ENCODE measurements around the gene NOSIP. TPM values are rescaled to one million over a fixed set of nuclear protein-coding genes. Genes with fewer than 3 reads are reported as not detected.

The NOSIP gene
- total and polyA plus RNA-seq, 7 donors, result 53.9 to 104 (median 69.9) TPM

GRCh38 chr19:49570997-49571676 is 9.2 kb downstream of the NOSIP start:
- peak; percentile 66 to 74 (median 69) for ATAC-seq
- H3K4me3 ChIP-seq, result peak overlapping the region; percentile 27

GRCh38 chr19:49570138-49570856 is 10.1 kb downstream of the NOSIP start:
- TF ChIP-seq CTCF (IDR thresholded peaks at IDR 0.05), result peak; percentile 98
- whole genome bisulfite sequencing, 3 donors, result 13 to 15% (median 14%) methylated on average over 14 of the region's 14 CpGs
- Histone ChIP-seq H3K9me3 (no peaks in the 10 kb centered on the region), H3K27me3 (ENCODE audit: insufficient read depth in 3 of 3, low read length in 2 of 3) (no peaks in the 10 kb centered on the region), H3K36me3 (ENCODE audit: insufficient read depth in 1 of 2, low read depth in 1 of 2) (peaks cover 2 to 16% of the 10 kb centered on the region in 2 donors), H3K4me1 (peaks cover 45% of the 10 kb centered on the region), H3K4me3 (peak overlapping the region; percentile 27), H3K27ac (peak overlapping the region; percentile 86)
- peak; percentile 61 to 77 (median 71) for ATAC-seq
- DNase-seq, result no peak
- intact Hi-C loops (cut with DNase I), result loop anchor here (1.0 to 10.0 kb wide), 4 partner anchors 23 to 107 kb away; partner anchors contain the start of gene PRMT1 (in 2 of the 2)

More at GRCh38 chr19:49570997-49571676, 9.2 kb downstream of the NOSIP start:
- DNase-seq, result no peak
- H3K4me1 ChIP-seq, result peaks cover 43% of the 10 kb centered on the region
- no peaks in the 10 kb centered on the region for H3K27me3 ChIP-seq (ENCODE audit: insufficient read depth in 3 of 3, low read length in 2 of 3)
- TF ChIP-seq CTCF (IDR thresholded peaks at IDR 0.05), result peak; percentile 29
- 22 to 30% (median 25%) methylated on average over 11 of the region's 11 CpGs for WGBS, 3 donors
- intact Hi-C loops (cut with DNase I), result loop anchor here (1.0 to 10.0 kb wide), 4 partner anchors 24 to 106 kb away; partner anchors contain the start of gene PRMT1 (in 2 of the 2)
- peaks cover 2 to 25% of the 10 kb centered on the region in 2 donors for H3K36me3 ChIP-seq (ENCODE audit: insufficient read depth in 1 of 2, low read depth in 1 of 2)
- H3K27ac ChIP-seq, result peak overlapping the region; percentile 86
- no peaks in the 10 kb centered on the region for H3K9me3 ChIP-seq

GRCh38 chr19:49567861-49568441 is 12.4 kb downstream of the NOSIP start:
- TF ChIP-seq CTCF (IDR thresholded peaks at IDR 0.05), result no peak
- no peak for DNase-seq
- intact Hi-C loops (cut with DNase I), result no loop called here
- no peaks in the 10 kb centered on the region for H3K27me3 ChIP-seq (ENCODE audit: insufficient read depth in 3 of 3, low read length in 2 of 3)
- peaks cover 54% of the 10 kb centered on the region for H3K4me1 ChIP-seq
- no peak for ATAC-seq
- peak overlapping the region; percentile 30 for H3K27ac ChIP-seq
- 49 to 57% (median 50%) methylated on average over 9 of the region's 9 CpGs for WGBS, 3 donors
- H3K4me3 ChIP-seq, result no peak overlapping the region
- no peaks in the 10 kb centered on the region for H3K36me3 ChIP-seq (ENCODE audit: insufficient read depth in 1 of 2, low read depth in 1 of 2)
- H3K9me3 ChIP-seq, result no peaks in the 10 kb centered on the region

GRCh38 chr19:49566302-49566701 is 14.1 kb downstream of the NOSIP start:
- intact Hi-C loops (cut with DNase I), result no loop called here
- peaks cover 61% of the 10 kb centered on the region for H3K4me1 ChIP-seq
- no peaks in the 10 kb centered on the region for H3K9me3 ChIP-seq
- no peaks in the 10 kb centered on the region for H3K36me3 ChIP-seq (ENCODE audit: insufficient read depth in 1 of 2, low read depth in 1 of 2)
- WGBS, 3 donors, result 94 to 98% (median 97%) methylated on average over 3 of the region's 3 CpGs
- H3K4me3 ChIP-seq, result no peak overlapping the region
- ATAC-seq (no peak), DNase-seq (no peak)
- no peaks in the 10 kb centered on the region for H3K27me3 ChIP-seq (ENCODE audit: insufficient read depth in 3 of 3, low read length in 2 of 3)
- H3K27ac ChIP-seq, result no peak overlapping the region
- no peak for TF ChIP-seq CTCF (IDR thresholded peaks at IDR 0.05)

All from psoas muscle (tissue), 8 donors.